GM11168 (cell line): Measurements from ENCODE around the gene ADM.

Experiments
- in situ Hi-C: fragments of 300-500 bp; cut with MboI; formaldehyde crosslinking; loops from one replicate; pipeline ENCODE4 v1.12.0; 2022; ENCODE audit warnings: low sequenced_read_pairs; ENCODE audit not compliant: unreplicated experiment

The ADM gene

GRCh38 chr11:10323793-10324170 is 18.9 kb downstream of the ADM start:
- in situ Hi-C loops = loop anchor here (25.0 kb wide), 1 partner anchor 561 kb away; no protein-coding TSS in a partner anchor

GRCh38 chr11:10324474-10324873 is 19.6 kb downstream of the ADM start:
- in situ Hi-C loops = loop anchor here (25.0 kb wide), 1 partner anchor 562 kb away; no protein-coding TSS in a partner anchor

- in situ Hi-C loops = no loop called here
Observed at GRCh38 chr11:10325277-10326011, 20.6 kb downstream of the ADM start.

GRCh38 chr11:10326012-10326964 is 21.4 kb downstream of the ADM start:
- in situ Hi-C loops = no loop called here

- in situ Hi-C loops = no loop called here
Observed at GRCh38 chr11:10327254-10327653, 22.4 kb downstream of the ADM start.

DNA sequence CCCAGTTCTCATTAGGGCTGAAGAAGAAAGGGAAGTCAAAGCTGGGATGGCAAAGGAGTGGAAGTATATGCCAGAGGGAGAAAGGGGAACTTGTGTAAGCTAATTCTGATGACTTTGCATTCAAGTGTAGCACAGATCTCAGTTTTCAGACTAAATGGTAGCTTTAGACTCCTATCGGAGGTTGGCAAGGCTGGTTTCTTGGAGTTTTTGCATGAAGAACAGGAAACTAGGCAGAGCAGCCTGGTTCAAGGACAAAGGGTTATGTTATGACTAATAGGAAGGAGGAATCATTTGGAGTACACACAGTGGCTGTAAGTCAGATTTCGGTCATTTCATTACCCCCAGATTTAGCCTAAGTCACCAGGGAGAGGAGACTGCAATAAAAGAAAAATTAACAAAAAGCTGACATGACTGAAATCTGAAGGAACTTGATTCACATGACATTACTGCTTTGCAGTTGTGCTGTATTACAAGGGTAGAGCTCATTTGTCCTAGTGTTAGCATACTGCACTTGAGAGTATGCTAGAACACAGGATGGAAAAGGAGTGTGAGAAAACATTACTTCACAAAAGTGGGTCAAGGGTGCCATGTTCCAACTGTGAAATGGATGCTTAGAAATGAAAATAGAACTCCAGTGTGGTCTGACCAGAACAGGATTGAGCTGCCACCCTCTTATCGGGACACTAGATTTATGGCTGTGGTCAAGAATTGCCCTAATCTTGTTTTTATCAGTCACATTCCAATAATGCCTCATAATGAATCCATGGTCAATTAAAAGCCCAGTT is 23.6 kb downstream of the ADM start:
- in situ Hi-C loops = no loop called here

- in situ Hi-C loops = no loop called here
Observed at GRCh38 chr11:10329356-10329755, 24.5 kb downstream of the ADM start.

DNA sequence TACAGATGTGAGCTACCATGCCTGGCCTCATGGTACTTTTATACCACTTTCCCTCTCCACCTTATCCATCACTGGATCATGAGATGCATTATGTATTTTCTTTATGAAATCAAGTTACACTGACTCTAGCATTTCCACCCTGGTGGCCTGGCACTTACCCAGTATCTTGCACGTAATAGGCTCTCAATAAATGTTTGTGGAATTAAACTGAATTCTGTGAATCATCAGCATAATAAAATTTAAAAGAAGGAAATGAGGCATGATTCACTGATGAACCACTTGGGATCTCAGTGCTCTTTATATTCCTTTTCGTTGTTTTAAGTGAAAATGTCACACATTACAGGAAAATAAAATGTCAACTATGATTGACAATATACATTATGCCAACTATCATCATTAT is 25.1 kb downstream of the ADM start:
- in situ Hi-C loops = no loop called here

DNA sequence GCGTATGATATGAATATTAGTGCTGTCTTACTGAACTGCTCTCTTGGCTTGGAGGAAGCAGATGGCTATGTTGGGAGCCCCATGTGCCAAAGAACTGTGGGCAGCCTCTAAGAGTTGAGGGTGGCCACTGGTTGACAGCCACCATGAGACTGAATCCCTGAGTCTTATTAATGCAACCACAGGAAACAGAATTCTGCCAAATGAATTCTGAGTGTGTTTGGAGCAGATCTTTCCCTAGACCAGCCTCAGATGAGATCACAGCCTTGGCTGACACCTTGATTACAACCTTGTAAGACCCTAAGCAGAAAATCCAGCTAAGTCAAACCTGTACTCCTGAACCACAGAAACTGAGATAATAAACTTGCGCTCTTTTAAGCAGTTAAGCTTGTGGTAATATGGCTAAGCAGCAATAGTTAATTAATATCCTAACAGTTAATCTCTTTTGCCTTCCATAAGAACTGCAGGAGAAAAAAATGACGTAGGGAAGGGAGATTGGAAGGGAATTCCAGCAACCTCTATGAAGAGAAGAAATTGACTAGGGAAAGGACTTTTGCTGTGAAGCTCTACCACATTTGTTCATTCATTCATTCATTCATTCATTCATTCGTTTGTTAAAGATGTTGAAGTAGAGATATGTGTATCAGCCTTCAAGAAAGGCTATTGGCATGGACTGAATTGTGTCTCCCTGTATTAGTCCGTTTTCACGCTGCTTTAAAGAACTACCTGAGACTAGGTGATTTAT is 26.8 kb downstream of the ADM start:
- in situ Hi-C loops = no loop called here

DNA sequence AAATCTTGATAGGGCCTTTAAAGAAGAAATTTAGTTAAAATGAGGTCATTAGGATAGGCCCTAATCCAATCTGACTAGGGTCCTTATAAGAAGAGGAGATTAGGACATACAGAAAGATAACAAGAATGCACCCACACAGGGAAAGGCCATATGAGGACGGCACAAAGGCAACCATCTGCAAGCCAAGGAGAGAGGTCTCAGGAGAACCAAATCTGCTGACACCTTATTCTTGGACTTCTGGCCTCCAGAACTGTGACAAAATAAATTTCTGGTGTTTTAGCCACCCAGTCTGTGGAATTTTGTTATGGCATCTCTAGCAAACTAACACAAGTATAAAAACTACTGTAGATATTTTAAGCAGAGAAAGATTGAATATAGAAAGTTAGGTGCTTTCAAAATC is 28.6 kb downstream of the ADM start:
- in situ Hi-C loops = no loop called here

- in situ Hi-C loops = no loop called here
Observed at GRCh38 chr11:10338287-10338686, 33.4 kb downstream of the ADM start.

DNA sequence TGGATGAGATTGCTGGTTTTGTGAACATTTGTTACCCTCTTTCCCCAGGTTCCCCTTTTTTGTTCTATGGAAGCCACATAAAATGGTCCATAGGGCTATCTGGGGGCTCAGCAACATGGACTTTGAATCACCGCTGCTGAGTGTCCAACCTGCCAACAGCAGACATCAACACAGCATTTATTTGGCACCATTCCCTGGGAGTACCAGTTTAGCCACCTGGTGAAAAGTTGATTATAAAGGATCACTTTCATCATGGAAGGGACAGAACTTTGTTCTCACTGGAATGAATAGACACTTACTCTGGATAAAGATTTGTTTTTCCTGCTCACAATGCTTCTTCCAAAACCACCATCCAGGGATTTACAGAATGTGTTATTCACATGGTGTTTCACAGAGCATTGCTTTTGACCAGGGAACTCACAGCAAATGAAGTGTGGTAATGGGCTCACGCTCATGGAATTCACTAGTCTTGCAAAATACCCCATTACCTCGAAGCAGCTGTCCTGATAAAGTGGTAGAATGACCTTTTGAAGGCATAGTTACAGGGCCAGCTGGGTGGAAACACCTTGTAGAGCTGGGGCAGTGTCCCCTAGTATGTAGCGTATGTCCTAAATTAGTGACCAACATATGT is 43.9 kb downstream of the ADM start:
- in situ Hi-C loops = no loop called here

GRCh38 chr11:10349281-10349665 is 44.4 kb downstream of the ADM start:
- in situ Hi-C loops = no loop called here

DNA sequence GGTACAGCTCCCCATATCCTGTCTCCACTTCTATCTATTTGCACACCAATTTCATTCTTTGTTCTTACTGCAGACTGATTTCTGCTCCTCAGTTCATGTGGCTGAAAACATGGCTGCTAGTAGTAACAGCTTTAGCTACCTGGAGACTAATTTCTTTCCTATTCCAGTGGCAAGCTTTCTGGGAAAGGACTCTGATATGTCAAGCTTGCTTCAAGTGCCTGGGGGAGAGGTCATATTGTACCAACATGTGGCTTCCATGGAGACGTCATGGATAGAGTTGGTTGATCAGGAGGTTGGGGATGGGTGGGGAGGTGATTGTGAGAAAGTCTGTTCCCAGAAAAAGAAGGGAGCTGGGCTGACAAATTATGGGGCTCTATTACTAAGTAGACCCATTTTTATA is 44.9 kb downstream of the ADM start:
- in situ Hi-C loops = no loop called here

- in situ Hi-C loops = no loop called here
Observed at GRCh38 chr11:10350334-10350733, 45.5 kb downstream of the ADM start.

GRCh38 chr11:10351435-10351764 is 46.5 kb downstream of the ADM start:
- in situ Hi-C loops = no loop called here

DNA sequence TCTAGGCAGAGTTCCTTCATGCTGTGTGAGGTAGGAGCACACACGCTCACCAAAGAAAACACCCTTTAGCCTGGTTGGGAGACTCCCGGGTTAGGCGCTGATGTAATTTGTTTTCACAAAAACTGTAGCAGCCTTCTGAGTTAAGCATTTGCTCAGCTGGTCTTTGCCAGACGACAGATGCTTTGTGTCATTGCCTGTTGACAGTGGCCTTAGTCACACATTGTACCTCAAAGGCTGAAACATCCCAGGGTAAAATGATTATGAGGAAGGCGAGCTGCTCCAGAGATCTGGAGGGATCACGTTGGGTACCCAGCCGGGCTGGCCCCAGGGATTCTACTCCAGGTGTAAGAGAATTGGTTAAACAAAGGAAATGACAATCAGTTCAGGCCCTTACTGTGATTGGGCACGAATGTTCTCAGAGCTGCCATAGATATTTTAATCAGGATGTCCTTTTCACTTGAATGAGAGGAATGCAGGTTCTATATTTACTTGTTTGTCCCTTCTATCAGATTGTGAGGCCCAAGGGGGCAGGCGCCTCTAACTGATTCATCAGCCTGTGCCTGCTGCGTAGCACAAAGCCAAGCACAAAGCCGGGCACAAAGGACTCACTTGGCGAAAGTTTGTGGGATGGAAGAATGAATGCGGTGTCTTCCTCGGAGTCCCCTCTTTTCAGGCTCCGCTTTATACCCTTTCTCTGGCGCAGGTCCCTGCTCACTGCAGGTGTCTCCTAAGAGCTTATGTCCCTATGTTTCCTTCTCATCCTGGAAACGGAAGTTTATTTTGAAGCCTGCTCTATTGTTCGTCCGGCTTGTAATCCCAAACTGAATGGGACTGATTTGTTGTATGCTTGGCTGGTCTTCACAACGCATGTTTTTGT is 47.1 kb downstream of the ADM start:
- in situ Hi-C loops = no loop called here

DNA sequence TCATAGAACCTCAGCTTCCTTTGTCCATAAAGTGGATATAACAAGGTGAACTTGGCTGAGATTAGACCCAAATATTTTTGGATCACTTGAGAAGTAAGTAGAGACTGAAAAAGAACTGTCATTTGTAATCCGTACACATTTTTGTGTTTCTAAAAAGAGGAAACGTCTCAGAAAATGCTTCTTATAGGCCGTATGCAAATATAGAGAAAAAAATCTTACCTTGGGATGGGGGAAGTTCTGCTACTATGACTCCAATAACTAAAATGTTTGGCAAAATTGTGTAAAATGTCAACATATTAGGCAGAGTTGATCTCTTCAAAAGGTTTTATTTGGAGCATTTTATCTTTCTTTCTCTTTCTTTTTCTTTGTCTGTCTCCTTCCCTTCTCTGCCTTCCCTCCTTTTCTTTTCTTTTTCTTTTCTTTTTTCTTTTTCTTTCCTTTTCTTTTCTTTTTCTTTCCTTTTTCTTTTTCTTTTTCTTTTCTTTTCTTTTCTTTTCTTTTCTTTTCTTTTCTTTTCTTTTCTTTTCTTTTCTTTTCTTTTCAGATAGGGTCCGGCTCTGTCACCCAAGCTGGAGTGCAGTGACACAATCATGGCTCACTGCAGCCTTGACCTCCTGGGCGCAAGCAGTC is 48.2 kb downstream of the ADM start:
- in situ Hi-C loops = no loop called here
